NCI-H748 (cell line): ENCODE measurements around the gene ITGB7.

Source experiments
- DNase-seq: peaks from one replicate; lab custom pipeline; 2025; ENCODE audit not compliant: unreplicated experiment; lab: John Stamatoyannopoulos, UW

Gene ITGB7, protein sequence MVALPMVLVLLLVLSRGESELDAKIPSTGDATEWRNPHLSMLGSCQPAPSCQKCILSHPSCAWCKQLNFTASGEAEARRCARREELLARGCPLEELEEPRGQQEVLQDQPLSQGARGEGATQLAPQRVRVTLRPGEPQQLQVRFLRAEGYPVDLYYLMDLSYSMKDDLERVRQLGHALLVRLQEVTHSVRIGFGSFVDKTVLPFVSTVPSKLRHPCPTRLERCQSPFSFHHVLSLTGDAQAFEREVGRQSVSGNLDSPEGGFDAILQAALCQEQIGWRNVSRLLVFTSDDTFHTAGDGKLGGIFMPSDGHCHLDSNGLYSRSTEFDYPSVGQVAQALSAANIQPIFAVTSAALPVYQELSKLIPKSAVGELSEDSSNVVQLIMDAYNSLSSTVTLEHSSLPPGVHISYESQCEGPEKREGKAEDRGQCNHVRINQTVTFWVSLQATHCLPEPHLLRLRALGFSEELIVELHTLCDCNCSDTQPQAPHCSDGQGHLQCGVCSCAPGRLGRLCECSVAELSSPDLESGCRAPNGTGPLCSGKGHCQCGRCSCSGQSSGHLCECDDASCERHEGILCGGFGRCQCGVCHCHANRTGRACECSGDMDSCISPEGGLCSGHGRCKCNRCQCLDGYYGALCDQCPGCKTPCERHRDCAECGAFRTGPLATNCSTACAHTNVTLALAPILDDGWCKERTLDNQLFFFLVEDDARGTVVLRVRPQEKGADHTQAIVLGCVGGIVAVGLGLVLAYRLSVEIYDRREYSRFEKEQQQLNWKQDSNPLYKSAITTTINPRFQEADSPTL

DNA sequence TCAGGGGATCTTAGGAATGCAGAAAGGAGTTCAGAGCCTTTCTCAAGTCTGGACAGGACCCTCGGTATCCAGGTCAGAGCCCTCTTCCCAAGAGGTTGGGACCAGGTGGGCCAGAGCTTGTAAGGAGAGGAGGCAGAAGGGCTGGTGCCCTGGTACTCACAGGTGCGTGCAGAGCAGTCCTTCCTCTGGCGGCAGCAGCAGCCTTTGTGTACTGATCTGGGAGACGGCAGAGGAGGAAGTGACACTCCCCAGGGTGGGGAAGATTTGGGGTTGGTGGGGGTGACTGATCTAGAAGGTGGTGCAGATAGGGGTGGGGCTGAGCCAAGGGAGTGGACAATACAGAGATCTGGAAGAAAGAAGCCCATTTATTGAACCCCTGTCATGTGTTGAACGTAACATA lies at the start of gene ITGB7:
Gene ITGB7 (minus strand): TSS at position 210 of the 400 bp plus-strand sequence. CDS start 6,808 bp downstream, outside the sequence.
- DNase-seq = no peak

DNA sequence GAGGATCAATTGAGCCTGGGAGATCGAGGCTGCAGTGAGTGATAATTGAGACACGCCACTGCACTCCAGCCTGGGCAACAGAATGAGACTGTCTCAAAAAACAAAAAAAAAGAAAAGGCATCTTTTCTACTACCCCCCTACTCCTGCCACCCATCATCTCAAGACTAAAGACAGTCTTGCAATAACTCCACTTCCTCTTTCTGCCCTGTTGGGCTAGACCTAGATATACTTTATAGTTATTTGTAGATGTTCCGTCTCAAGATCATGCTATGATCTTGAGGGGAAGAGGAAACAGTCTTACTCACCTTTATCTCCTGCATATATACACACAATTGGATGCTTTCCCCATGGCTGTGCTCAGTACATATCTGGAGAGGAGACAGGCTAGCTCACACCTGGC lies 48.9 kb upstream of the ITGB7 start:
- no peak for DNase-seq

DNA sequence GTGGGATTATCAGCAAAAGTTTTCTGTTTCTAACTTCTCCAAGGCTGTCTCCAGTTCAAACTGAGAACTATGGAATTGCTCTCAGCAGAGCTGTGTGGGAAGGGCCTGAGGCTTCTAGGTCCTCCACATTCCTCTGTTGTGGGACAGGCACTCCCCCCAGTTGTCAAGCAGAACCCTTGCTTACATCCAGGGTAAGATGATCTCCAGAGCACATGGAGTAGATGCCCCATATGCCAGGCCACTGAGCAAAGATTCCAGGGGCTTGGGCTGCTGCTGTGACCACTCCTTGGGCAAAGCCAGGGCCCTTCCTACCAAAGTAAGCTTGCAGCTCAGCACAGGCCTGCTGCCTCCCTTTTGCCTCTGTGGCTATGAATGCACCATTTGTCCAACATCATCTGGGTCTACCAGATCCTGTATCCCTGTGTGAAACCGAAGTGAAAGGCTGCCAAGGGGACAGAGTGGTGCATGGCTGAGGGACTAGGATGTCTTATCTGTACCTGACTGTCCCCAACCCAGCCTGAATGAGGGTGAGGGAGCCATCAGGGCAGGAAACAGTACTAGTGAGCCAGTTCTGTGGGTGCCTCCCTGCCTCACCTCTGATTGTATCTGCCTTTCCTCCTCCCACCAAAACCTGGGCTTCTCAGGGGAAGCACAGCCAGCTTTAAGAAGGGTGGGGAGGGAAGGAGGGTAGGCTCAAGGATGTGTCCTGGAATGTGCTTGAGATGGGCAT lies 47.9 kb upstream of the ITGB7 start:
- DNase-seq = no peak

DNA sequence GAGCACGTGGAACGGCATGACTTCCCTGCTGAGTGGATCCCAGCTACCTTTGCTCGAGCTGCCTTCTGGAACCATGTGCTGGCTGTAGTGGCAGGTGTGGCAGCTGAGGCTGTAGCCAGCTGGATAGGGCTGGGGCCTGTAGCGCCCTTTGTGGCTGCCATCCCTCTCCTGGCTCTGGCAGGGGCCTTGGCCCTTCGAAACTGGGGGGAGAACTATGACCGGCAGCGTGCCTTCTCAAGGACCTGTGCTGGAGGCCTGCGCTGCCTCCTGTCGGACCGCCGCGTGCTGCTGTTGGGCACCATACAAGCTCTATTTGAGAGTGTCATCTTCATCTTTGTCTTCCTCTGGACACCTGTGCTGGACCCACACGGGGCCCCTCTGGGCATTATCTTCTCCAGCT lies 46.2 kb upstream of the ITGB7 start:
- DNase-seq = no peak

DNA sequence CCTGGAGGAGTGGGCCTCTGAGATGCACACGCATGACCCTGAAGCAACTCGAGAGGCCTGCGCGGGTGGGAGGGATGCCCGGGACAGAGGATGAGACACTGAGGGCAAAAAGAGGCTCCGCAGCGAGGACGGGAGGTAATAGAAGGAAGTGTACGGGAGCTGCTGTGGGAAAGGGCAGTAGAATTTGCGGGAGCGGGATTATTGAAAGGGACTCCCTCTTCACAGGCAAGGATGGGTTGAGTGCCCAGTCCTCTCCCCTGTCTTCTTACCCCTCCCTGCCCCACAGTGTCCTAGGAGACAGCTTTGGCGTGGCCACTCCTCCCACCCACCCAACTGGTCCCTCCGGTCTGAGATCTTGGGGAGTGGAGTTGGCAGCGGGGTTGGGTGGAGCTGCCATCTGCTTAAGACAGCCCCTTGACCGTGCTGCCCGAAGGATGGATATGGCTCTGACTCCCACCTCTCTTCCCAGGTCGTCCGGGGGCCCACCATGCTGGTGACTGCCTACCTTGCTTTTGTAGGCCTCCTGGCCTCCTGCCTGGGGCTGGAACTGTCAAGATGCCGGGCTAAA lies 45.4 kb upstream of the ITGB7 start:
- DNase-seq = peak; percentile 61

DNA sequence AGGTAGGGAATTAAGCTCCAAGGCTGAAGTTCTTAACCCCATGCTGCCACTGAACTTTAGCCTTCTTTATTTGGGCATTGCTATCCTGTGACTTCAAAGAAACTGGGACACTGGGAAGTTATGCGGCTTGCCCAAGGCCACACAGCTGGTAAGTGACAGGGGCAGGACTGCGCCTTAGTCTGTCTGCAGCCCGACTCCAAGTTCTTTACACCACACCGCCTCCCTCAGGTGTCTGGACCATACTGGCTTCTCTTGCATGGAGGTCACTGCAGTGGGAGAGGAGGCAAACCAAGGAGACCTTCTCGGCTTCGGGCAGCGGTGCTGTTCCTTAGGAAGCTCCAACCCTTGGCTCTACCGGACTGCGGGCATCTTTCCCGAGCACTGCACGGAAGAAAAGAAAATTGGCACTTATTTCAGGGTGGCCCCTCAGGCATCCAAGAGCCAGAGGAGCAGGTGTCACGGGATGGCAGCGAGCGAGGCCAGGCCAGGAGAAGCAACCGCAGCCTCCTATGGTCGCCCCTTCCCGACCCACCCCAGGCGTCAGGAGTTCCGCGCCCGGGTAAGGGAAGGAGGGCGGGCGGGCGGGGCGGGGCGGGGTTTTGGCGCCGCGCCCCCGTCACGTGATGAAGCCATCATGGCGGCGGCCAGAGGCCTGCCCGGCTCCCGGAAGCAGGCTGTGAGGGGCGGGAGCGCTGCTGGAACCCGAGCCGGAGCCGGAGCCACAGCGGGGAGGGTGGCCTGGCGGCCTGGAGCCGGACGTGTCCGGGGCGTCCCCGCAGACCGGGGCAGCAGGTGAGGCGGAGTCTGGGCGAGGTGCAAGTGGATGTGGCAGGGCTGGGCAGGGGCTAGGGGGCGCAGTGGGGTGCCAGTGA lies 44.7 kb upstream of the ITGB7 start:
- peak; percentile 86 for DNase-seq

DNA sequence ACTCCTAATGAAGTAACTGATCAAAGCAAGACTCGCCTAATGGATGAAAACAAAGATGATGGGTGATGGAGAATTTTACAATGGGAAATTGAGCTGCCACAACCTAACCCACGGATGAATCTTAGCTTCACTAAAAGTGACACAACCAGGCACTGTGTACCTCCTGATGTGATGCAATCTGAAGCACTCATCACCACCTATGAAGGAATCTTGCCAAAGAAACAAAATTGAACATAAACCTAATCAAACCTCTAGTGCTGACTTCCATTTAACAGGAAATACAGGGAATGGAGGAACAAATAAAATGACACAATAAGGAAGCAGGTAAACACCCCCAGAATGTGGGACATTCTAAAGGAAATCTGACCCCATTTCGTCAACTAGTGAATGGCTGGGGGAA lies 38.2 kb upstream of the ITGB7 start:
- no peak for DNase-seq

DNA sequence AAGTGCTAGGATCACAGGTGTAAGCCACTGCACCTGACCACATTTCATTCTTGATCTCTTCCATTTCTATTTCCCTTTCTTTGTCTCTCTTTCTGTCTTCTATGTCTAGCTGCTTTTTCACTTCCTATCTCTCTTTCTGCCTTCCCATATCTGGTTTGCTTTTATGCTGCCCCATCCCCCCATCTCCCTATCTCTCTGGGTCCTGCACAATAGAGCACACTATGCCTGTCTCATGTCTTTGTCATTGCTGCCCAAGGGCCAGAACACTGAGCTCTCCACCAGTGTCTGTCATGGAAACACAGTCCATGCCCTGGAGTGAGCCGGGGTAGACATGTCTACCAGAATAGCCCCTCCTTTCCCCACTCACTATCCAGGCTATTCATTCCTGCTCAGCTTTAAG lies 37.3 kb upstream of the ITGB7 start:
- DNase-seq = no peak

DNA sequence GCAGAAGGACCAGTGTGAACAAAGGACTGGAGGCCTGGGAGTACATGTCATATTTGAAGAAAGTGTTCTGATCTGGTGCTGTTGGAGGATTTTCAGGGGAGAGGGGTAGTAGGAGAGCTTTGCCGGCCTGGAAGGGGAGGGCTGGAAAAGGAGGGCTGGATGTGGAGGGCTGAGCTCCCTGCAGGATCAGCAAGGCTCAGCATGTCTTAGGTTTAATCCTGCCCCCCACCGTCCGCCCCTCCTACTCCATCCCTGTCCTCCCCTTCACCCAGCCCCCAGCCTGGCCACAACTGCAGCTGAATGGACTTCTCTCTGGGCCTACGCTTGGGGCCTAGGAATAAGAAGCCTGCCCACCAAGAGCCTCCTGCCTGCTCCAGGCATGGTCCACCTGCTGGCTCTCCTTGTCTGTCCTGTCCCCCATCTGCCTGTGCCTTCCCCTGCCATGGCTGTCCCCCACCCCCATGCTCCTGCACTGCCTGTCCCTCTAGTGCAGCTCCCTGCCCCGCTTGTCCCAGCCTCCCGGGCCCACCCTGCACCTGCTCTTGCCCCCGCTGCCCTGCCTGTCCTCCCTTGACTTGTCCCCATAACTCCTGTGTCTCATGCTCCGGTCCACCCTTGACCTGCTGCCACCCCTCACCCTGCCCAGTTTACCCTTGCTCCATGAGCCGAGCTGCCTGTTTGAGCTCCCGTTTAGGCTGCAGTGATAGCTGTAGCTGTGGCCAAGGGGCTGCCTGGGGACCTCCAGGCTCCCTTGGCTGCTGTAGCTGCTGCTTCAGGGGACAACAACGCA lies 34.8 kb upstream of the ITGB7 start:
- DNase-seq = no peak

DNA sequence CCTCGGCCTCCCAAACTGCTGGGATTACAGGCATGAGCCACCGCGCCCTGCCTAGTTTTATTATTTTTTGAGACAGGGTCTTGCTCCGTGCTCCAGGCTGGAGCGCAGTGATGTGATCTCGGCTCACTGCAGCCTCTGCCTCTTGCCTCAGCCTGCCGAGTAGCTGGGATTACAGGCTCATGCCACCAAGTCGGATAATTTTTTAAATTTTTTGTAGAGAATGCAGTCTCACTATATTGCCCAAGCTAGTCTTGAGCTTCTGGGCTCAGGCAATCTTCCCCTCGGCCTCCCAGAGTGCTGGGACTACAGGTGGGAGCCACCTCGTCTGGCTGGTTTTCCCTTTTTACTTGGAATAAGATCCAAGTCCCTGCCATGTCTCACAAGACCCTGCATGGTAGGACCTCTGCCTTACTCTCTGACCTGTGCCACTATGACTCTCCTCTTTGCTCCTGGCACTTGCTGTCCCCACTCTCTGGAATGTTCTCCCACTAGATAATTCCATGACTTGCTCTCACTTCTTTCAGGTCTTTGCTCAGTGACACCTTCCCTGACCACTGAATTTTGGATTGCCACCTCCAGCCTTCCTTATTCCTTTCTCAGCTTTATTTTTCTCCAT lies 32.7 kb upstream of the ITGB7 start:
- DNase-seq = no peak

DNA sequence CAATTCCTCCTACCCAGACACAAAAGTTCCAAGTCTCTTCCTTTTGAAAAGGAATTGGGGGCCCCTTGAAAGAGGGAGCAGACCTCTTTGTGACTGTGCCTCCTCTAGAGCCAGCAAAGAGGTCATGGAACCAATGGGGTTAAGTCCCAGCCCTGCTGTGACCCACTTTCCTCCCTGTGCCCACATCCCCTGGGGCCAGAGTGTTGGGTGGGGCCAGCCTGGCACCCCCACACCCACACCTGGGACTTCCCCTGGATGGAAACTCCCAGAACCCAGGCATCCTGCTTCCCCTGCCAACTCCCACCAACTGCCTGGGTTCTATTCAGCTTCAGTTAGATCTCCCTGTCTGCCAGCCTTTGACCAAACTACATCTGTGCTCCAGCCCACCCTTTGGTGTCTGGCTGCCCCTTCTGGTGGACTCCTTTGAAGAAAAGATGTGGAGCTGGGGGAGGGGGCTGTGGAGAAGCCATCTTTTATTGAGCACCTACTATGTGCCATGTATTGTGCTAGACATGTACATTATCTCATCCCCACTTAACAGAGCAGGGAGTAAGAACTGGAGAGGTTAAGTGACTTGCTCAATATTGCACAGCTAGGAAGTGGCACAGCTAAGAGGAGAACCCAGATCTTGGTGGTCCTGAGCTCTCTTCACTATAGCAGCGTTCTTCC lies 29.5 kb upstream of the ITGB7 start:
- DNase-seq = no peak

DNA sequence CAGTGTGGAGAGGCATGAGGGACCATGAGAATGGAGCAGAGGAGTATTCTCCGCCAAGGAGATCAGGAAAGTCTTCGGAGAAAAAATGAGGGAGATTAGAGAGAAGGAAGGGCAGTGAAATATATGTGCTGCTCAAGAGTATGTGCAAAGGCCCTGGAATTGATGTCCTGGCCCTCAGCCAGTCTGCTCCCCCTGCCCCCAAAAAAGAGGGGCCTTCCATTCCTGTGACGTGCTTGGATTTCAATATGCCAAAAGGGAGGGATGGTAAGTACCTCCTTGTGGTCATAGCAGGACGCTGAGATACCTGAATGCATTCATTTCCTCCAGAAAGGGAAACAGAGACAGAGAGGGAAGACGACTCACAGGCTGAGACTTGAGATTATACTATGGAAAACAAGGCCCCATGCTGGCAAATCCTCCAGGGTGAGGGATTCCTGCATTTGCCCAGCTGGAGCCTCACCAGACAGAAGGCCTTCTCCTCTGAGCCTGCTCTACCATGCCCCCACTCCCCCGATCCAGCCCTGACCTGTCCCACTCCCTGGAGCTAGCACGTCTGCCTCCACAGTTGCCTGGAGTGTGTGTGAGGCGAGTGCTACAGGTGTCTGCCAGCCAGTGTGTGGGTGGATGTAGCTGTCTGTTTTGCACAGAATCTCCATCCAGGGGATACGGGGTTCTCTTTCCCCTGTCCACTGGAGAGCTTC lies 28.8 kb upstream of the ITGB7 start:
- no peak for DNase-seq

DNA sequence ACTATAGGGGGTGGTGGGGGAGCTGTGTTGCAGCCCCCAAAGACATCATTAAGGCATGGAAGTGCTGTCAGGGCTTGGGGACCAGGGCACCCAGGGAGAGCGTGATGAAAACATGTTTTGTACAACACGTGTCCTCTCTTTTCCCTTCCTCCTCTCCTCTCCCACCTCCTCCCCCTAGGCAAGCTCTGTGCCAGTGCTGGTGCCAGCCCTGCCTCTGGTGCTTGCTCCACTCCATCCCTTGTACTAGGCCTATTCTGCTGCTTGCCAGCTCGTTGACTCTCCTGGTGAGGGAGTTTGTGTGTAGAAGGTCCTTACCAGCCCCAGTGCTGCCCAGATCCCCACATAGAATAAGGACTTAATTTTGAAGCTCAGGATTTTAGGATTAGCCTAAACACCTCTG lies 28.1 kb upstream of the ITGB7 start:
- no peak for DNase-seq

DNA sequence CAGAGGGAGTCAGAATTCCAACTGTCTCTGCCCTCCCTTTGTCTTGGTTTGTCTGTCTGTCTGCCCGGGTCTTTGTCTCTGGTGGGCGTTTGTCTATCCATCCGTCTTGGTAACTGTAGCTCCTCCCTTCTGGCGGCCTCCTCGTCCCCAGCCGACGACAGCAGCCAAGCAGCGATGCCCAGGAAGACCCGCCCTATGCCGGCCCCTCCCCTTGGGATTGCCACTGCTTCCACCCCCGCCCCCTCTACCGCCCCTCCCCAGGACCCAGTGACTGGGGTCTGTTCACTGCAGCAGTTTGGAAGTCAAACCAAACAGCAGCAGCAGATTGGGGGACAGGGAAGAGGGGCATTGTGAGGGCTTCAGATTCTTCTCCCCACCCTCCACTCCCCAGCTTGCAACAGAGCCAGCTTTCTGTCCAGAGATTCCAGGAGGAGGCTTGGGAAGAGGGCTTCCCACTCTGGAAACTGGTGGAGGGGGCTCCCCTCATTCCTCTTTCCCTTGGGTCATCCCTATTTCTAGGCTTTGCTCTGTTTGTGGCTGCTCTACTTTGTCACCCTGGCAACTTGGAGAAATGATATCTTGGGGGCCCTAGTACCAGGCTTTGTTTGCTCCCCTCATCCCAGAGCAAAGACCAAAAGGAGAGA lies 27.3 kb upstream of the ITGB7 start:
- peak; percentile 57 for DNase-seq

DNA sequence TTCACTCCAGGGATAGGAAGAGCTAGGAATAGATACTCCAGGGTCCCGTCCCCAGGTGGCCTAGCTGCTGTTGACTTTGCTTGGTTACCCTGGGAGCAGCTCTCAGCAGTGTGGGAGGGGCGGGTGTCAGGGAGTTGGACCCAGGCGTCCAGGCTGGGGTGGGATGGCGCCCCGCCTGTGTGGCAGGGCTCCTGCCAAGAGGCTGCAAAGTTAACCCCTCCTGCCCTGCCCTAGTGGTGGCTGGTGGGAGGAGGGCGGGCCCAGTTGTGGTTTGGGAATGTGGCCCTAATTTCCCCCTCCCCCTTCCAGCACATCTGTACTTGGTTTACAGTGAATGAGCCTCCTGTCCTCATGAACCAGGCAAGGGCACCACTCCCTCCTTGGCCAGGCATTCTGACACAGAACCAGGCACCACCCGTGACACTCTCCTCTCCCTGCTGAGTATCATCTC lies 26.6 kb upstream of the ITGB7 start:
- DNase-seq = no peak

DNA sequence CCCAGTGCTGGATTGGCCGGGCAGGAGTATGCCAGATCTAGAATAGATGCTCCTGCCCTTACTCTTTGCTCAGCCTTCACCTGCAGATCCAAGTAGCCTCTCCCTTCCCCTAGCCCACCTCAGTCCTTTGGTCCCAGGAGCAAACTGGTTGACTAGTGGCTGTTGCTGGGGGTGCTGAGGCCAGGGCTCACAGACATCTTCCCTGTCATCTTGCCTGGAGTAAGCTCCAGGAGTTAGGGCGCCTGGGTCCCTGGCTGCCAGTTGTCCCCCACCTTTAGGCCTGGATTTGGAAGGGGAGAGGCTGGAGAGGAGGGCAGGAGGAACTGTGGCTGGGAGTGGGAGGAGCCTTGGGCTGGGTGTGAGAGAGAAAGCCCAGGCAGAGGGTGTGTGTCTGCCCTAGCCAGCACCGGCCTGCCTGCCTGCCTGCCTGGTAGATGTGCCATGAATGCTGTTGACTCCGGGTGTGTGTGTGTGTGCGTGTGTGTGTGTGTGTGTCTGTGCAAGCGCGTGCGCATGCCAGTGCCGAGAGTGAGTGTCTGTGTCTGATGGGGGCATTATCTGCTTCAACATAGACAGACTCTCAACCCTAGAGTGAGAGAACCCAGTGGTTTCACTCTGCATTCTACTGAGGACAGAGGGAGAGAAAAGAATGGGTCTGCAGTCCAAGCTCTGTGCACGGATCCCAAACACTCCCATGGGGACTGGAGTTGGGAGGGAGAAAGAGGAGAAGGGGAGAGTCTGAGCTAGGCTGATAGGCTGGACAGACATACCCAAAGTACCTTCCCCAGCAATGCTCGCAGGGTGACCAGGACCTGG lies 25.8 kb upstream of the ITGB7 start:
- peak; percentile 27 for DNase-seq
